NCI-H82 treated with DMSO at 0.1 percent for 48 hours (cell line): ENCODE data around the gene KNSTRN.
A peak's percentile ranks its signal among the peaks of the same experiment; 100 is the strongest.

Experiments used
- DNase-seq: peaks from one replicate; lab custom pipeline; 2025; ENCODE audit not compliant: unreplicated experiment; lab: John Stamatoyannopoulos, UW

KNSTRN gene

GRCh38 chr15:40382580-40383456 lies at the start of gene KNSTRN:
Gene KNSTRN (plus strand): TSS chr15:40382721. CDS start chr15:40382836, 115 bp downstream.
- DNase-seq: peak; percentile 89

DNA sequence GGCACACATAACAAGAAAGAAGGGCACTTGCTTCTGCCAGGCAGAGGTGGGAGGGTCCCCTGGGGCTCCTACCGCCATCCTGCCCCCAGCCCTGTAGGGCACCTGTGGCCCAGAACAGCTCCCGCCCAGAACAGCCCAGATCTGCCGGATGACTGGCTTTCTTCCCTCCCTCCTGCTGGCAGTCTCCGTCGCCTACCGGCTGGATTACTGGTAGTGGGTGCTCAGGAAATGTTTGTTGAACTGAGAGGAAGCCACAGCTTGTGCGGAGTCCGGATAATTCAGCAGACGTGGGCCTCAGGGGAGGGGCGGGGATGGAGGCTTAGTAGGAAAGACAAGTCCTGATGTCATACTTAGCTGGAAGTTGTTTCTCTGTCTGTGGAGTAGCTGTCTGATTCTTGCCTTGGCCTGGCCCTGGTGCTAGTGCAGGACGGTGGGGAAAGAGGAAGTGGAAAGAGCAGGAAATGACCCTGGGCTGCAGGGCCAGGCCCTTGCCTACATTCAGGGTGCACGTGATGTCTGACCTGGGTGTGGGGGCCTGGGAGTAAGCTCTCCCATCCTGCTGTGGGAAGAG lies 48.5 kb upstream of the KNSTRN start:
- DNase-seq: peak; percentile 41

DNA sequence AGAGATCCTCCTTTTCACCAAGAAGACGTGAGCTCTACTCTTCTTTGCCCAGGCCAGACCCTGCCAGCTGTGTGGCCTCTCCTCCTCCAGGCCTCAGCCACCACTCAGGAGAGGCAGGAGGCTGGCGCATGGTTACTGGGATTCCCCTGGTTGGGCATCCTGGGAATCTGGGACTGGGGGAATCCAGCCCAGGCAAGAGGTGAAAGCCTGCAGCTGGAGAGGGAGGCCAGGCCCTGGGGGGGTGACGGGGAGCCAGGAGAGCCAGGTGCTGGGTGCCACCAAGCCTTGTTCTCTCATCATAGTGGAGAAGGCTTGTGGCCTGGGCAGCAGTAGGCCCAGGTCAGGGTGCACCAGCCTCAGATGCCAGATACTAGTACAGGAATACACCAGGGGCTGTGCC lies 48.0 kb upstream of the KNSTRN start:
- no peak for DNase-seq

DNA sequence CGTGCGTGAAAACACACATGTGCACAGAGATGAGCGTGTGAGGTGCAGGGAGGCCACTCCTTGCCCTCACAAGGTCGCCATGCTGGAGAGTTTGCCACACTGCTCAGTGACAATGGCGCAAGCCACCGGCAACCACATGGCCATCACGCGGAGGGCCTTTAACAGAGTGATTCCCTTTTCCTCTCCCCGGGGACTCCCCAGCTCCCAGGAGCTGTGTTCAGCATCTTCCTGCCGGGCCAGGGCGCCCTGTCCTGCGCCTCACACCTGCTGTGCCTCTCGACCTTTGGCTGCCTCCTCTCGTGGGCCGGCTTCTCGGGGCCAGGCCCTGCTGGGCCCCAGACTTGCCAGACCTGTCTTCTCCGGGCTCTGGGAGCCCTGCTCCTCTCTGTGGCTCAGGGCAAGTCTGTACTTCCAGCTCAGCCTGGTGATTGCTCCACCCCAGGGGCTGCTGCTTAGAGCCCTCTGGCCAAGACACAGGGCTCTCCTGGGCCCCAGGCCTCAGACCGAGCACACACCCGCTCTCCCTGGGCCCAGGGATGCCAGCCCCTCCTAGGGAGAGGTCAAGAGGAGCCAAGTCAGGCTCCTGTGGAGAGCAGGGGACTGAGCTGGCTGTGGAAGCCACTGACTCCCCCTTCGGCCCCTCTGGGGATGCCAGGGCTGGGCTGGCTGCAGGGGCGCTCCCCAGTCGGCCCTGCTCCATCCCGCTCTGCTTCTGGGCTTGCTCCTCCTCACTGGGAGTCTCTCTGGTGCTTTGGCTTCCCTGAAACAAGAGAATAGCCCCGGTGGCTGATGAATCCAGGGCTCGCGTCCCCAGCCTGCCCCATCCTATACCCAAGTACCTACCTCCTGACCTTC lies 47.4 kb upstream of the KNSTRN start:
- no peak for DNase-seq

DNA sequence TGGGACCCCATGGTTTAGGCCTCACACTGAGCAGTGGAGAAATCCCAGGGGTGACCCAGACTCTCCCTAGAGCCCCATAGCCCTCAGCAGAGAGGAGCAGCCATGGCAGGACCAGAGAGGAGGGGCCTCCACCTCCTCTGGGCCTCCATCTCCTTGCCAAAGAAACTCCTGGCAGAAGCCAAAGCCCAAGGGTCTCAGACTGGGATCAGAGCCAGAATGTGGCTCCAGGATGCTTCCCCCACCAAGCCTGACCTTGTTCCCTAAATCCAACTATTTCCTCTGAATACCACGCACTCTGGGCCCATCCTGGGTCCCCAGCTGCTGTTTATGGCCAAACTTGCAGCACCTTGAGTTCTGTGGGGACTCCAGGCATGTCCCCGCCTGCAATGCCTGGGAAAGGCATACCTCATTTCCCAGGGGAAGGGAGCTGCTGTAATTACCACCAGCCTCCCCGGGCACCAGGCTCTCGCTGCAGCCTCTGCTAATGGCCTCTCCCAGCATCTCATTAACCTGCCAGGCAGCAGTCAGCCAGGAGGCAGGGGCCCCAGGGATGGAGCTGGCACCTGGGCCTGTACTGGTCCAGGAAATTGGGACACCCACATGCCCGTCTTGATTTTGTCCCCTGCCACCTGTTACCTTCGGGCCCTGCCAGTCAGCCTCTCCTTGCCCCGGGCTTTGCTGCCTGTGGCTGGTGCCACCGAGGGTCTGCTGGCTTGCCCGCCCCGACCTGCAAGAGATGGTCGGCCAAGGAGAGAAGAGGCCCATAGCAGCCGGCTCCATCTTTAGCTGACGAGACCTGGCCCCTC lies 46.4 kb upstream of the KNSTRN start:
- DNase-seq: no peak

DNA sequence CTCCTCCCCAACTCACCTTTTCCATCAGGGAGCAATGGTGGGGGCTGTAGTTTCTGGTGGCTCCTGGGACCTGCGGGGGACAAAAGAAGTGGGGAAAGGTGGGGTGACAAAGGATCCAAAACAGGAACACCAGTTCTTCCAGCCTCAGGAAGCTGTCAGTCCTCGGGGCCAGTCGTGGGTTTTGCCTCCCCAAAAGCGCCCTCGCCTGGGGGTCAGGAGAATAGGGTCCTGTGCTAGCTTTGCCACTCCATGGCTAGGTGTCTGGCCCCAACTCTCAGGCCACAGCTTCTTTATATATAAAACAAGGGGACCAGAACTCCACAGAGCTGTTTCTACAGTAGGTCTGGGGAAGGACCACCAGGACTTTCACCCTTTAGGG lies 45.8 kb upstream of the KNSTRN start:
- DNase-seq: no peak

- DNase-seq: no peak
Measured at GRCh38 chr15:40337597-40337996, 44.9 kb upstream of the KNSTRN start.

DNA sequence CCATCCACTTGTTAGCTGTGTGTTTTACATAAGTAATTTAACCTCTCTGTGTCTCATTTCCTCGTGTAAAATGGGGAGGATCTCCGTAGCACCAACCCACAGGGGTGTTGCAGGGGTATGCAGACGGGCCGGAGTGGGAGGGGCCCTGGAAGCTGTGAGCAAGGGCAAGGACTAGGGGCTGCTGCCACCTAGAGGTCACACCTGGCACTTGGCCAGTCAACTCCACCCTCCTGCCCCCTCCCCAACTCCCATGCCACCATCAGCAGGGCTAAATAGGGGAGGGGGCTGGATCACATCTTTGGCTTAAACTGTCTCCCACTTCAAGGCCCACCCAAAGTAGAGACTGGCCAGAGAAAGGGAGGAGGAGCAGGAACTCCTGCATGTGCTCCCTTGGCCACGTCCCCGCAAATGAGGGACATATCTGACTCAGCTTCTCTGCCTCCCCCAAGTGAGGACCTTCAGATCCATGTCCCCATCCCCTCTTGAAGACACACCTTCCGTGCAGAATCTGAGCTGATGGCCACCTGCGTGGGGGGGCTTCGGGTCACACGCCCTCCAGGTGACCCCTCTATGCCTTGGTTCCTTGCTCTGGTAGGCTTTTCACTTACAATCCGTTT lies 44.4 kb upstream of the KNSTRN start:
- DNase-seq: no peak

GRCh38 chr15:40338921-40339620 lies 43.5 kb upstream of the KNSTRN start:
- DNase-seq: no peak

DNA sequence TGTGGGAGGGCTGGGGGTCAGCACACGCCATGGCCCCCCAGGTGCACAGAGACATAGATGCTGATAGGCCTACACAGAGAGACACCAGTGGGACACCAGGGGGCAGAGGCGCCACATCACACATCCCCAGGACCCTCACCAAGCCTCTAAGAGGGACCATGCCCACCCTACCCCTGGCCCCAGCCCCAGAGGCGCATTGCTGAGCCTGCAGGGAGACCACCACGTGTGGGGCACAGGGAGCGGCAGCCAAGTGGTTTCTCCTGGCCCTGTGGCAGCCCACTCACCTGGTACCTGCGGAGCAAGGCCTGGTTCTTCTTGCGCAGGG lies 42.9 kb upstream of the KNSTRN start:
- no peak for DNase-seq

GRCh38 chr15:40340038-40340739 lies 42.3 kb upstream of the KNSTRN start:
- no peak for DNase-seq

DNA sequence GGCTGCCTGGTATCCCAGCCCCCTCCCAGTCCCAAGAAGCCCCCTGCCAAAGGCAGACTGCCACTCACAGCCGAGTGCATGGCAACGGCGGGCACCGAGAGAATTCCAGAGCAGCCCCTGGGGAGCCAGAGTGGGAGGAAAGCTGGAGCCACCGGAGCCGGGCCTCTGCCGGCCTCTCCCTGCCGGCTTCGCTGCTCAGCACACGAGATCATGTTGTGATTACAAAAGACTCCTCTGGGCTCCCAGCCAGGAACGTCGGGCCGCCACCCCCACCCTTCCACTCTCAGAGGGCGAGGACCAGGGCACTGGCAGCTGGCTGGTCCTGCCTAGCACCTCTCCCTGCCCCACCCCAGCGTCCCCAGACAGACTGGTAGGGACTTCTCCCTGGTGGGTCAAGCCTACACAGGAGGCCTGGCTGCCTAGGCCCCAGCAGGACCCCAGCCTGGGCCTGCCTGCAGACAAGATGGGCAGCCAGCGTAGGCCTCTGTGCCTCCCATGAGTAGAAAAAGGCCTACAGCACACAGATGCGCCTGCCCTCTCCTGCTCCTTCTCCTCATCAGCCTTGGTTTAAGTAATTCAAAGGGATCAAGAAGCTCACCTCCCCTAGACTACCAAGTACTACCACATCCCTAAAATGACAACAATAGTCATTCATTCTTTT lies 41.7 kb upstream of the KNSTRN start, which contains the start of gene CCDC9B:
Gene CCDC9B, minus strand, starts transcription at position 200 of the 661 bp plus-strand sequence. Its CDS starts 120 bp downstream, at position 80.
- DNase-seq: peak; percentile 28

DNA sequence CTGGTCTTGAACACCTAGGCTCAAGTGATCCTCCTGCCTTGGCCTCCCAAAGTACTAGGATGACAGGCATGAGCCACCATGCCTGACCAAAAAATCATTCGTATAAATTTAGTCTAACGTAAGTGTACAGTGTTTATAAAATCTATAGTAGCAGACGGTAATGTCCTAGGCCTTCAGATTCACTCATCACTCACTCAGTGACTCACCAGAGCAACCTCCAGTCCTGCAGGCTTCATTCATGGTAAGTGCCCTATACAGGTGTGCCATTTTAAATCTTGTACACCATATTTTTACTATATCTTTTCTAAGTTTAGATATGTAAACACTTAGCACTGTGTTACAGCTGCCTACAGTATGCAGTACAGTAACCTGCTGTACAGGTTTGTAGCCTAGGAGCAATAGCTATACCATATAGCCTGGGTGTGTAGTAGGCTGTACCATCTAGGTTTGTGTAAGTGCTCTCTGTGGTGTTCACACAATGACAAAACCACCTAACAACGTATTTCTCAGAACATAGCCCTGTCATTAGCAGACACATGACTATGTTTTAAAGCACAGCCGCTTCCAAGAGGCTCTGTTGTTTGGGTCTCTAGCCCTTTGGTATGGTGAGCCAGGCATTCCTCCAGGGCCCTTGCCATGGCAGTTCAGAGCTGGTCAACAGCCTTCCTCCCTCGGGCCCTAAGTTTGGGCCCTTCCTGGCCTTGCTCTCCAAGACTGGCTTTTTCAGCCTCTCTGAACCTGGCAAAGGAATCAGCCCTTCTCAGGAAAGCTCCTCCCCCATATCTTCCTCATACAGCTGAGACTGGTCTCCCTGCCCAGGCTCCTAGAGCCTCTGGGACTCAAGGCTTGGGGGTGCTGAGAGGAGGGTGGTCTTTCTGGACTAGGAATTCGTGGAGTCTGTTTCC lies 39.9 kb upstream of the KNSTRN start:
- no peak for DNase-seq

- DNase-seq: no peak
Measured at GRCh38 chr15:40343512-40343911, 39.0 kb upstream of the KNSTRN start.

- no peak for DNase-seq
Measured at GRCh38 chr15:40344217-40344616, 38.3 kb upstream of the KNSTRN start.

GRCh38 chr15:40344631-40345120 lies 37.8 kb upstream of the KNSTRN start:
- DNase-seq: peak; percentile 42

- DNase-seq: no peak
Measured at GRCh38 chr15:40345225-40345866, 37.2 kb upstream of the KNSTRN start.
